HCT116 (cell line): ENCODE data around the gene RNF220. TPM values are rescaled to one million over a fixed set of nuclear protein-coding genes. Genes with fewer than 3 reads are reported as not detected.

Experiments used
- ATAC-seq: fragments of 200-7000 bp; cut with Tn5 transposase; 2 replicates; pipeline ENCODE4 v1.9.1; 2020; ENCODE audit warnings: mild to moderate bottlenecking, moderate library complexity
- BruUV-seq: library from RNA; stranded (reverse); fragments of 400-500 nt; replicated peaks from 2 replicates; lab custom pipeline; 2021; lab: Mats Ljungman, UMichigan
- CTCF ChIA-PET: fragments of 300-600 bp; sonication (Branson Sonifier 250); formaldehyde crosslinking; loops from one replicate; lab custom pipeline; 2021; ENCODE audit warnings: antibody characterized with exemption; lab: Charles Lee
- POLR2A ChIA-PET: fragments of 300-600, 350-600 bp; sonication (Branson Sonifier 250); formaldehyde crosslinking; loops from one replicate; lab custom pipeline; 2021; ENCODE audit warnings: antibody characterized with exemption; lab: Charles Lee
- RAD21 ChIA-PET, 2 experiments: fragments of 300-600 bp; sonication (Branson Sonifier 250); formaldehyde crosslinking; loops; one replicate each; lab custom pipeline; 2023; ENCODE audit warnings: low total read pairs in 2 of 2; ENCODE audit not compliant: uncharacterized antibody in 2 of 2, unreplicated experiment in 2 of 2, low non-redundant PET in 1 of 2; lab: Charles Lee
- DNase-seq: peaks from one replicate; pipeline ENCODE4 v3.0.0-alpha.2; 2010; ENCODE audit warnings: low read depth, low spot score
- H2AFZ ChIP-seq: fragments of 200-600 bp; shearing (Covaris generic), sonication (generic); 2 replicates; pipeline ENCODE4 v1.6.1; 2017; ENCODE audit warnings: low read depth, mixed run types, mixed read lengths, antibody characterized with exemption, low read length; ENCODE audit not compliant: poor library complexity, severe bottlenecking
- H3K27ac ChIP-seq: 2 replicates; pipeline ENCODE4 v1.5.1; 2012; ENCODE audit warnings: low read depth, low read length
- H3K27me3 ChIP-seq: fragments of 200-600 bp; sonication (generic); 2 replicates; pipeline ENCODE4 v1.6.1; 2016; ENCODE audit warnings: mixed run types, low read length, mixed read lengths; ENCODE audit not compliant: insufficient read depth
- H3K36me3 ChIP-seq, 2 experiments: fragments of 200-500 bp in 1 of 2; fragments of 200-600 bp in 1 of 2; sonication (Bioruptor generic) in 1 of 2; sonication (generic) in 1 of 2; 2 replicates each; pipeline versions ENCODE4 v1.5.1 to v1.6.1; 2014 to 2016; ENCODE audit warnings: low read length in 2 of 2, inconsistent platforms in 1 of 2, mixed read lengths in 1 of 2, mixed run types in 1 of 2; ENCODE audit not compliant: insufficient read depth in 2 of 2, control insufficient read depth in 1 of 2
- H3K4me1 ChIP-seq, 2 experiments: fragments of 200-600 bp in 1 of 2; sonication (generic) in 1 of 2; 2 replicates each; pipeline versions ENCODE4 v1.5.1 to v1.6.1; 2012 to 2017; ENCODE audit warnings: low read length in 2 of 2, inconsistent platforms in 1 of 2, mild to moderate bottlenecking in 1 of 2, mixed read lengths in 1 of 2, mixed run types in 1 of 2, moderate library complexity in 1 of 2; ENCODE audit not compliant: insufficient read depth in 2 of 2, control insufficient read depth in 1 of 2
- H3K4me2 ChIP-seq: fragments of 200-600 bp; sonication (generic); 2 replicates; pipeline ENCODE4 v1.6.1; 2017; ENCODE audit warnings: mixed run types, low read length, mixed read lengths
- H3K4me3 ChIP-seq, 2 experiments: fragments of 200-600 bp in 1 of 2; sonication (generic) in 1 of 2; replicated peaks in 1 of 2; 2 replicates each; pipeline ENCODE4 v1.5.1; 2011 to 2016; ENCODE audit warnings: low read length in 2 of 2, control low read depth in 1 of 2, low read depth in 1 of 2, mild to moderate bottlenecking in 1 of 2, mixed read lengths in 1 of 2, mixed run types in 1 of 2
- H3K79me2 ChIP-seq: fragments of 200-600 bp; sonication (generic); 2 replicates; pipeline ENCODE4 v1.6.1; 2017; ENCODE audit warnings: mild to moderate bottlenecking, mixed run types, low read length, moderate library complexity, mixed read lengths; ENCODE audit not compliant: insufficient read depth
- H3K9ac ChIP-seq: fragments of 200-600 bp; sonication (generic); 2 replicates; pipeline ENCODE4 v1.6.1; 2016; ENCODE audit warnings: low read length, mixed read lengths
- H3K9me2 ChIP-seq: fragments of 200-600 bp; sonication (generic), shearing (Covaris generic); 2 replicates; pipeline ENCODE4 v1.6.1; 2017; ENCODE audit warnings: mixed run types, mild to moderate bottlenecking, moderate library complexity; ENCODE audit not compliant: insufficient read depth
- H3K9me3 ChIP-seq, 2 experiments: fragments of 200-500 bp in 1 of 2; fragments of 200-600 bp in 1 of 2; sonication (Bioruptor generic) in 1 of 2; sonication (generic) in 1 of 2; 2 replicates each; pipeline ENCODE4 v1.6.1; 2014 to 2017; ENCODE audit warnings: low read length in 2 of 2, mixed read lengths in 2 of 2, inconsistent platforms in 1 of 2, low read depth in 1 of 2, mild to moderate bottlenecking in 1 of 2, mixed run types in 1 of 2, moderate library complexity in 1 of 2; ENCODE audit not compliant: control insufficient read depth in 1 of 2, insufficient read depth in 1 of 2
- H4K20me1 ChIP-seq: fragments of 200-600 bp; sonication (generic), shearing (Covaris generic); 2 replicates; pipeline ENCODE4 v1.6.1; 2017; ENCODE audit warnings: mixed run types, mild to moderate bottlenecking, moderate library complexity; ENCODE audit not compliant: insufficient read depth
- ATF3 ChIP-seq: IDR thresholded peaks from 2 replicates; pipeline ENCODE4 v1.6.1; 2012
- CBX3 ChIP-seq: IDR thresholded peaks from 2 replicates; pipeline ENCODE4 v1.6.1; 2012; ENCODE audit warnings: low read depth
- CEBPB ChIP-seq: IDR thresholded peaks from 2 replicates; pipeline ENCODE4 v1.6.1; 2012; ENCODE audit warnings: low read depth
- CTCF ChIP-seq, 3 experiments: fragments of 200-600 bp in 1 of 3; sonication (generic) in 1 of 3; IDR thresholded peaks in 2 of 3; conservative IDR thresholded peaks in 1 of 3; 2 replicates each; pipeline ENCODE4 v1.5.1; 2012 to 2017; ENCODE audit warnings: low read depth in 2 of 3, low read length in 2 of 3, antibody characterized with exemption in 1 of 3, borderline replicate concordance in 1 of 3, control low read depth in 1 of 3, mild to moderate bottlenecking in 1 of 3, mixed read lengths in 1 of 3, mixed run types in 1 of 3, moderate library complexity in 1 of 3; ENCODE audit not compliant: insufficient read depth in 1 of 3
- EGR1 ChIP-seq: IDR thresholded peaks from 2 replicates; pipeline ENCODE4 v1.6.1; 2012; ENCODE audit warnings: low read depth
- ELF1 ChIP-seq: IDR thresholded peaks from 2 replicates; pipeline ENCODE4 v1.6.1; 2012; ENCODE audit warnings: low read depth, borderline replicate concordance
- EZH2 ChIP-seq: fragments of 200-600 bp; sonication (generic); IDR thresholded peaks from 2 replicates; pipeline ENCODE4 v1.6.1; 2017; ENCODE audit warnings: antibody characterized with exemption, mixed run types
- FOSL1 ChIP-seq: IDR thresholded peaks from 2 replicates; pipeline ENCODE4 v1.6.1; 2012; ENCODE audit warnings: low read depth
- JUND ChIP-seq: IDR thresholded peaks from 2 replicates; pipeline ENCODE4 v1.6.1; 2012
- MAX ChIP-seq: IDR thresholded peaks from 2 replicates; pipeline ENCODE4 v1.6.1; 2012
- POLR2A ChIP-seq: IDR thresholded peaks from 2 replicates; pipeline ENCODE4 v1.7.0; 2011; ENCODE audit warnings: borderline replicate concordance; ENCODE audit not compliant: insufficient read depth, insufficient read length; ENCODE audit errors: extremely low read depth
- POLR2AphosphoS5 ChIP-seq: IDR thresholded peaks from 2 replicates; pipeline ENCODE4 v1.6.1; 2011; ENCODE audit warnings: mild to moderate bottlenecking, low read depth, low read length, moderate library complexity
- RAD21 ChIP-seq: IDR thresholded peaks from 2 replicates; pipeline ENCODE4 v1.6.1; 2012; ENCODE audit warnings: low read depth, mild to moderate bottlenecking
- REST ChIP-seq: IDR thresholded peaks from 2 replicates; pipeline ENCODE4 v1.6.1; 2012; ENCODE audit warnings: low read depth
- SIN3A ChIP-seq: IDR thresholded peaks from 2 replicates; pipeline ENCODE4 v1.6.1; 2012; ENCODE audit warnings: low read depth
- SRF ChIP-seq: IDR thresholded peaks from 2 replicates; pipeline ENCODE4 v1.6.1; 2012; ENCODE audit warnings: low read depth
- ZFX ChIP-seq: fragments of 450-650 bp; IDR thresholded peaks from 2 replicates; pipeline ENCODE4 v1.6.1; 2017
- intact Hi-C: fragments of 100-400 bp; cut with micrococcal nuclease; formaldehyde crosslinking; loops from 2 replicates; pipeline ENCODE4 v1.10.0; 2022
- total RNA-seq: library from RNA; stranded (reverse); gene quantifications from one replicate; pipeline ENCODE4 v1.2.1, GENCODE V29; 2021; ENCODE audit not compliant: unreplicated experiment

RNF220 gene
- total RNA-seq, 1 experiment from 2014 or later, result 84.5 TPM

- intact Hi-C loops, result no loop called here
- TF ChIP-seq MAX, result no peak
- TF ChIP-seq ZFX, result no peak
- TF ChIP-seq EGR1, result no peak
- no peak for TF ChIP-seq CTCF (IDR thresholded peaks at IDR 0.05 in 2 of 3, conservative IDR thresholded peaks at IDR 0.05 in 1 of 3; ENCODE audit: borderline replicate concordance in 1 of 3, insufficient read depth in 1 of 3, low read depth in 2 of 3, low read length in 2 of 3)
- TF ChIP-seq SRF, result no peak
- TF ChIP-seq REST, result no peak
- TF ChIP-seq EZH2, result no peak
- TF ChIP-seq POLR2AphosphoS5, result no peak
- TF ChIP-seq ATF3, result no peak
- TF ChIP-seq FOSL1, result no peak
- no peak for TF ChIP-seq POLR2A
- no peak for TF ChIP-seq JUND
- no peak for TF ChIP-seq RAD21
- TF ChIP-seq CBX3, result no peak
- no peak for TF ChIP-seq SIN3A
- no peak for TF ChIP-seq ELF1
- TF ChIP-seq CEBPB, result no peak
- Histone ChIP-seq H3K9me3 (no peaks in the 10 kb centered on the region), H3K27me3 (no peaks in the 10 kb centered on the region), H3K79me2 (no peaks in the 10 kb centered on the region), H3K4me2 (no peak overlapping the region), H3K4me3 (no peak overlapping the region), H3K9ac (no peak overlapping the region), H4K20me1 (no peaks in the 10 kb centered on the region), H3K36me3 (no peaks in the 10 kb centered on the region), H3K4me1 (no peaks in the 10 kb centered on the region), H2AFZ (no peak overlapping the region), H3K27ac (no peak overlapping the region), H3K9me2 (no peaks in the 10 kb centered on the region)
- BruUV-seq, result no TSS peak
- ChIA-PET POLR2A (no interaction called here), RAD21 (no interaction called here), CTCF (interaction anchor here (0.8 kb wide), 1 partner anchor 10 kb away, joined by 3 read pairs; no protein-coding TSS in a partner anchor)
- no peak for ATAC-seq
- DNase-seq, result no peak
Measured at GRCh38 chr1:44419901-44420300, 14.8 kb downstream of the RNF220 start.
